Fibroblast of mammary gland (primary cell): Measurements from ENCODE around the gene RECQL5.

ENCODE experiments used
- DNase-seq: peaks from one replicate; pipeline ENCODE4 v3.0.0-alpha.2; 2010; ENCODE audit warnings: low read depth
- H3K4me3 ChIP-seq: 2 replicates; pipeline ENCODE4 v1.5.1; 2011; ENCODE audit warnings: low read depth, mild to moderate bottlenecking, low read length, moderate library complexity; ENCODE audit not compliant: control insufficient read depth
- CTCF ChIP-seq: conservative IDR thresholded peaks from 2 replicates; pipeline ENCODE4 v1.5.1; 2011; ENCODE audit warnings: low read depth, low read length, inconsistent platforms; ENCODE audit not compliant: control insufficient read depth, insufficient read depth

The RECQL5 gene

GRCh38 chr17:75616521-75617122 is 50.3 kb downstream of the RECQL5 start:
- no peak overlapping the region for H3K4me3 ChIP-seq
- no peak for TF ChIP-seq CTCF
- no peak for DNase-seq

- DNase-seq: no peak
- TF ChIP-seq CTCF: no peak
- H3K4me3 ChIP-seq: no peak overlapping the region
These were observed 51.7 kb downstream of the RECQL5 start for GRCh38 chr17:75615301-75615700.

GRCh38 chr17:75614556-75615270 is 52.2 kb downstream of the RECQL5 start:
- H3K4me3 ChIP-seq: no peak overlapping the region
- no peak for TF ChIP-seq CTCF
- no peak for DNase-seq

- DNase-seq: no peak
- H3K4me3 ChIP-seq: no peak overlapping the region
- no peak for TF ChIP-seq CTCF
These were observed 52.9 kb downstream of the RECQL5 start for GRCh38 chr17:75614006-75614405.

- no peak for DNase-seq
- H3K4me3 ChIP-seq: no peak overlapping the region
- no peak for TF ChIP-seq CTCF
These were observed 53.9 kb downstream of the RECQL5 start for GRCh38 chr17:75612906-75613626.

GRCh38 chr17:75611851-75612429 is 55.0 kb downstream of the RECQL5 start:
- no peak for TF ChIP-seq CTCF
- DNase-seq: no peak
- no peak overlapping the region for H3K4me3 ChIP-seq
